NCI-H1694 treated with DMSO at 0.1 percent for 48 hours (cell line): ENCODE data around the gene PDCD1LG2.
"Not testable (repeated sequence)": the region's sequence is repeated elsewhere in the genome, so short reads cannot be mapped to it uniquely, and the experiment has no call there.

ENCODE experiments used
- DNase-seq: peaks from one replicate; lab custom pipeline; 2025; lab: John Stamatoyannopoulos, UW

The PDCD1LG2 gene

DNA sequence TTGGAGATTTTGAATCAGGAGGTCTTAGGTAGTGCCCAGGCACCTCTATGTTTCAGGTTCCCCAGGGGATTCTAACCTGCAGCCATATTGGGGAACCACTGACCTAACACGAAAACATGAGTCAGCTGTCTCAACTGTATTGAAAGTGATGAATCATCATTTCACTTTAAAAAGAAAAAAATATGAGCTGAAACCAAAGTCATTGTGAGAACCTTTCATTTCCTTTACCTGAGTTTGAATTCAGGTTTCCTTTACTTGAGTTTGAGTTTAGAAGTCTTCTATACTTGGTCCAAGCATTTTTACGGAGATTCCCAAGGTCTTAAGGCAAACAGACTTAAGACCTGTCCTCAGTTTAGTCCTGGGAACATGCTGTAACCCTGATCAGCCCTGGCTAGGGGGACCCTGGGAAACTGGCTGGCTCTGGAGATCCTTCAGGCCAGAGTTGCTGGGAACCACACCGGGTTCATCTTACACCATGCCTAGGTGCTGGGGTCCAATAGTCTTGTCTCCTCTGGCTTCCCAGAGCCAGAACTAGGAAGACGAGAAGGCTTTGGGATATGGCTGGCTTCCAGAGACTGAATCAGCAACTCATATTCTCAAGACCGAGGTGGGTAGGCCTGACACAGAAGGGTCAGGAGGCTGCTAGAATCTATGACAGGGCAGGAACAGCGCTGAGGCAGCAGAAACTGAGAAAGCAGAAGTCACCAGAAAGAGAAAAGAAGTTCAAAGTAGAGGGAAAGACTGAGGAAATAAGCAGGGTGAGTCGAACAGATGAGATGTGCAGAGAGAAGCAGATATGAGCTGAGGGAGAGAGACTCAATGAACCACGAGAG is 16.4 kb upstream of the PDCD1LG2 start:
- DNase-seq = no peak

DNA sequence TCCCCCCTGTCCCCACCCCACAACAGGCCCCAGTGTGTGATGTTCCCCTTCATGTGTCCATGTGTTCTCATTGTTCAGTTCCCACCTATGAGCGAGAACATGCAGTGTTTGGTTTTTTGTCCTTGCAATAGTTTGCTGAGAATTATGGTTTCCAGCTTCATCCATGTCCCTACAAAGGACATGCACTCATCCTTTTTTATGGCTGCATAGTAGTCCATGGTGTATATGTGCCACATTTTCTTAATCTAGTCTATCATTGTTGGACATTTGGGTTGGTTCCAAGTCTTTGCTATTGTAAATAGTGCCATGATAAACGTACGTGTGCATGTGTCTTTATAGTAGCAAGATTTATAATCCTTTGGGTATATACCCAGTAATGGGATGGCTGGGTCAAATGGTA is 15.6 kb upstream of the PDCD1LG2 start:
- not testable (repeated sequence) for DNase-seq

DNA sequence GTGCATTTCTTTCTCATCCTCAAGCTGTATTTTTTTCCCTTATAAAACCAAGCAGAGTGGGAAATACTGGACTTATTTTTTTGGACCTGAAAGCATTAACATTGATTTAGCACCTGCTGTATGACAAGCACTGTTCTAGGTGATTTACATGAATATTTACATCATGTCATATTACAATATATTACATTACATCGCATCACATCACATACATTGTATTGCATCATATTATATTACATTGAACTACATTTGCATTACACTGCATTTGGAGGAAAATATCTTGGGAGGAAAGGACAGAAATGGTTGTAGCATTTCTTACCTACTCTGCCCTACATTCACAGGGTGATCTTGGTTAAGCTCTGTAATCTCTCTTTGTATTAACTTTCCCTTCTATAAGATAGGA is 11.2 kb upstream of the PDCD1LG2 start:
- DNase-seq = no peak

DNA sequence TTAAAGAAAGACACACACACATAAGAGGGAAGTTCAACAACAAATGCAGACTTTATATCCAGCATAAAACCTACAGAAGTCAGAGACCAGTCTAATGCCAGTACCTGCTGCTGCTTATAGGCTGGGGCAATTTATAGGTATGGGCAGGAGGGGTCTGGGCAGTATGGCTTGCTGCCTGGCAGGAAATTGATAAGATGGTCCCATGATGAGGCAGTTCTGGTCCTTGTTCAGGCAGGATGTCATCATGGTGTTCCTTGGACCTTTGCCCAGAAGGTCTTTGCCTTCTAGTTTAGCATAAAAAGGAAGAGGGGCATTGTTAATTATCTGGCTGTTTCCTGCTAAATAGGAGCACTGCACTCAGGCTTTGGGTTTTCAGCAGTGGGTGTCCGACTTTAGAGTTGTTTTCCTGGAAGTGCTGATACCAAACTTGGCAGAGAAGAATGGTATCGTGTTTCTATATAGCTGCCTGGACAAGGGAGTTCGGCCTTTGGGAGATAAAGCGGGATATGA is 10.4 kb upstream of the PDCD1LG2 start:
- no peak for DNase-seq

DNA sequence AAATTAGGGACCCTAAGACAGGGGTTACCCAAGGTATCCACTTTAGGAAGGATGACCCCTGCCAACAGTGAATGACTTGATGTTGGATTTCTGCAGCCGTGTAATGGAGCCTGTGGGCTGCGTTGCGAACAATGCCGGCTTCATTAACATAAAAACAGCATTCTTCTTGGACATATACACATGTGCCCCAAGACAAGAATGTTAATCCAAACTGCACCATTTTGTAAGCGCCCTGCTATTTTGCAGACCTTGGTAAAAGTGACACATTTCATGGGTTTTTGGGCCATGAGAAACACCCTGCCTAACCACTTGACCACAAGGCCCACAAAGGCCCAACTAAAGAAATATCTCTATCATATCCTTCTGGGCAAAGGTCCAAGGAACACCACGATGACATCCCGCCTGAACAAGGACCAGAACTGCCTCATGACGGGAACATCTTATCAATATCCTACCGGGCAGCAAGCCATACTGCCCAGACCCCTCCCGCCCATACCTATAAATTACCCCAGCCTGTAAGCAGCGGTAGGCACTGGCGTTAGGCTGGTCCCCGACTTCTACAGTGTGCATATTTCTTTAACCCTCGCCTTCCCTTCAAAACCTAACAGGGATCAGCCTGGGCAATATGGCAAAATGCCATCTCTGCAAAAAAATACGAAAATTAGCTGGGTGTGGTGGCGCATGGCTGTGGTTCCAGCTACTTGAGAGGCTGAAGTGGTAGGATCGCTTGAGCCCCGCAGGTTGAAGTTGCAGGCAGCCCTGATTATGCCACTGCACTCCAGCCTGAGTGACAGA is 9.7 kb upstream of the PDCD1LG2 start:
- DNase-seq = no peak

DNA sequence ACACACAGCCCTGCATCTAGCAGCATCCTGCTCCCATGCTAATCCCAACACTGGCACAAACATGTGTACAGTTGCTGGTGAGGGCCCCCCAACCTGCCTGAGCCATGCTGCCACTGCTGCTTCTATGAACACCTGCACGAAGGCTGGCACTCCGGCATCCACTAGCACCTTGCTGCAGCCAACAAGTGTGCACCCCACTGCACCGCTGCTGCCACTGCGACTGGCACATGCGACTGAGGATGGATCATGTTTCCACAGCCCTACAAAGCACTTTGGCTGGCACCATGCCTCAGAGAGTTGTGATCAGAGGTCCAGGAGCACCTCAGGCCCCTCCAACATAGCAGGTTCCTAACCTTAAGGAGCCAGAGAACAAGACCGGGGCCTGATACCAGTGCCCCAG is 7.8 kb upstream of the PDCD1LG2 start:
- DNase-seq = no peak

DNA sequence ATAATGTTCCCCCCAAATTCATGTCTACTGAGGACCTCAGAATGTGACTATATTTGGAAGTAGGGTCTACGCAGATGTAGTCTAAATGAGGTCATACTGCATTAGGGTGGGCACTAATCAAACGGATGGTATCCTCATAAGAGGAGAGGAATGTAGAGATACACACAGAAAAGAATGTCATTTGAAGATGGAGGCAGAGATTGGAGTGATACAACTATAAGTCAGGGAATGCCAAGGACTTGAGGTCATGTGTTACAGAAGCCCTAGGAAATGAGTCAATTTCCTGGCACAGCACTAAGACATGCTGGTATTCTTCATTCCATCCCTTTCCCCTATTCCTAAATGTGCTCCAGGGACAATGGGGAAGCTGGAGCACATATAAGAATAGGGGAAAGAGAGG is 758 bp upstream of the PDCD1LG2 start:
- no peak for DNase-seq

DNA sequence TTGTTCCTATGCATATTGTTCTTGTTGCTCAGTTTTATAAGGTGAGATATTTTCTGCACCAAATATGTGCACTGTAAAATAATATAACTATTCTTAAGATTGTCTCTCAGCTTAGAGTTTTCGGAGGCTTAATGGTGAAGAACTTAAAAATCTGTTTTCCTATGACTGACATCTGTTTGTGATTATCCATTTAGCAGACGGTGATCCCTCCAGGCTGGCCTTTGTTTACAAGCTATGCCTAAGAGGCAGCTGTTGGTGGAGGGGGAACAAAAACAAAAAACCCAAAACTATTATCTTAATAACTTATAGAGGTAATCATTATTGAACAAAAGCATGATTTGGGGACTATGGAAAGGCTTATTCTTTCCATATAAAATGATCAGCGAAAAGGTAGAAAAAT is 658 bp downstream of the PDCD1LG2 start:
- DNase-seq = peak; percentile 61

DNA sequence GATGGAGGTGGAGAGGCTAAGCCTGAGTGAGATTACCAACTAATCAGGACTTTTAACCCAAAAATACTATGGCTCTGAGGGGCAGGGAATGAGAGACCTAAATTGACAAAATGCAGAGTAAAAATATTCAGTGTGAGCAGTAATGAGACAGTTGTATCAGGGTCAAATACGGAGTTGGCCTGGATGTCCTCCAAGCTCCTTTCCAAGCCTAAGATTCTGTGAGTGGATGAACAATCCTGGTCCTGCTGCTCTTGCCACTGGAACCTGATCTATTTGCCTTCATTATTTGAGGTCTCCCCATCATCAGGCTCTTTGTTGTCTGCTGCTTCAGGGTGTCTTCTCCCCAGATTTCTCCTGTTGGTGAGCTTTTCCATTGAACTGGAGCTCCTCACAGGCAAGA is 1.1 kb downstream of the PDCD1LG2 start:
- DNase-seq = no peak

DNA sequence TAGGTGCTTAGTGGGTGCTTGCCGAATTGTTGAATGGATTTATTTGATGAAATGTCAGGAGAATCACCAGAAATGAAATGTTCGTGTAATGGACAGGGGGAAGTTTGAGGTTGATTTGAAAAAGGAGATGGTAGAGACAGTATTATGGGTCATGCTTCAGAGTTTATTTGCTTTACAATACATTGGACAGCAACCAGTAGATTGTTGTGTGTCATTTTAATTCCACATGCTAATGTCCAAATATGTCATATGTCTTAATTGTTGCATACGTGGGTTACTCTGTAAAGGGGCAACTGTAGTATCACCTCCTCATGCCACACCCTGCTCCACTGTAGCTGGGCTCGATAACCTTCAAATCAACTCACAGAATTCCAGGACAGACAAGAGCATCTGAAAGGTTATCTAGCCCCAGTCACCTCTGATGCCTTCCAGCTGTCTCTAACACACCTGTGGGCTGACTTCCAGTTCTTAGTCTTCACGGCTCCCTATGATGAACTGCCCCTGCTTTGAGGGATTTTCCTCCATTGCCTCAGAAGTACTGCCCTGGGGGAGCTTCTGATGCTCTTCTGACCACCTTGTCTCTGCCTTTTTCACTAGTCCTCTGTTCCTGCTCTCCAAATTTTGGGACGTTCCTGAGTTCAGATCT is 1.7 kb downstream of the PDCD1LG2 start:
- DNase-seq = no peak

DNA sequence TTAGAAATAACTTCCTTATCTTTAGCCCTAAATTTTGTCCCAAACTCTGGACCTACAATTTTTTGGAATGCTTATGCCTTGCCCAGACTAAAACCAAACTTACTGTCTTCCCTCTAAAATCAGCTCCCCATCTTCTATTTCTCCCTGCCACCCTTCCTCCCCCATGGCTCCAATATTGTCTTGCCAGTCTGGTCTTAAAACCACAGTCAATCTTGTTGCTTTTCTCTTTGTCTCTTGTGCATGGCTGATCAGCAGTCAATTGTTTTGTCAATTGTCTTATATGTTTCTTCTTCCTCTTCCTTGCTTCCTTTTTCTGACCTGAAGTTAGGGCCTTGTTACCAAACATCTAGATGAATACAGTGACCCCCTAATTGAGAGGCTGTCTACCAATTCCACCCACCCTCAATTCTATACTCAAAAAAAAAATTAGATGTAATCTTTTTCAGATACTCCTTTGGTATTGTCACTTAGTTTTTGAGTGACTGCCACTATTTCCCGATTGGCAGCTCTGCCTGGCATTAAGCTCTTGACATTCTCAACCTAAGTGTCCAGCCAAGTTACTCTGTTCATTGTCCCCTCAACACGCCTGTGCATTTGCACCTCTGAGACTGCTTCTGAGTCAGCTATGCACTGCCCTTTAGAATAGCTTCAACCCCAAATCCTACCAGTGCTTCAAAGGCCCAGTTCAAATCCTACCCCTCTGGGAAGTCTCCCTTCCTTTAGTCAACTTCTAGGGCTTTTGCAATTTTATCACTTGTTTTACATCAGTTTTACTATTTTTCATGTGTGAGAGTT is 2.5 kb downstream of the PDCD1LG2 start:
- no peak for DNase-seq

DNA sequence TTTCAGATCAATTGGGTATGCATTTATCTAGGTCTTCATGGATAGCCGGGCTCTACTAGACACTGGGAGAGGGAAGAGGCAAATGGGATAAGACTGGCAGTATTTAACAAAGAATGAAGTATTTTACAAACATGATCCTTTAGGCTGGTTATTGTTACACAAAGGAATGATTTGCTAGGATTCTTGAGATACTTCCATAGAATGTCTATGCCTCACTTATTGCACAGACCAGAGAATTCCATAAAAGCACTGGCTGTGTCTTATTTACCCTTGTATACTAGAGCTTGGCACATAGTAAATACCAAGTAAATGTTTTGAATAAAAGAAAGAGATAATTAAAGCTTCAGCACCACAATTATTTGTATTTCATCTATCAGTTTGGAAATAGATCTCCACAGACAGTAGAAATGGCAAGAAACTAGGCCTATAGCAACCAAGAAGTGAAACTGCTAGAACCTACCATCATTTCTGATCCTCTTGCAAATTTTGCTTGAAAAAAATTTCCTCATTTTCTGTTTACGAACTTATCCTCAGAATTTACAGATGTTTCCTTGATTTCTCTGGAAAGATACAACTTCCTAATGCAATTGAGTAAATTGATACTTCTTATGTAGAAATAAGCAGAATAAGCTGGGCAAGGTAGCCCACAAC is 3.8 kb downstream of the PDCD1LG2 start:
- DNase-seq = no peak

DNA sequence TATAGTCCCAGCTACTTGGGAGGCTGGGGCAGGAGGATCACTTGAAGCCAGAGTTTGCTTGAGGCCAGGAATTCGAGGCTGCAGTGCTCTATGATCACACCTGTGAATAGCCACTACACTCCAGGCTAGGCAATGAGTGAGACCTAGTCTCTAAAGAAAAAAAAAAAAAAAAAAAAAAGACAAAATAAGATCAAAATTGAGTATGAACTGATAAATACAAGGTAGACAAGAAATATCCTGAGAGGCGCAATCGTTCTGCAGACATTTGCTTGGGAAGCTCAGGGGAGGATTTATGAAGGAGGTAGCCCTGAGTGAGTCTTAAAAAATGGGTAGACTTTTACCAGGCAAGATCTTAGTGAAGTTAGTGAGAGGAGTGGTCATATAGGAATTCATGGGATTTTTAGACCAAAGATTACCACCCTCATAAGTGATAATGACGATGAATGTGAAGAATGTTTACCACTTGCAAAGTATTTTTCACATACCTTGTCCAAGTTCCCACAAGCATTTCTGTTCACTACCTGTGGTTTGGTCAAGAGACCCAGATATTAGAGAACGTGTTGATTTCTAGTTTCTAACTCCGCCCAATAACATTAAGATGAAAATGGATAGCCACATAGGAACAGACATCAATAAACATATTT is 4.4 kb downstream of the PDCD1LG2 start:
- DNase-seq = no peak

DNA sequence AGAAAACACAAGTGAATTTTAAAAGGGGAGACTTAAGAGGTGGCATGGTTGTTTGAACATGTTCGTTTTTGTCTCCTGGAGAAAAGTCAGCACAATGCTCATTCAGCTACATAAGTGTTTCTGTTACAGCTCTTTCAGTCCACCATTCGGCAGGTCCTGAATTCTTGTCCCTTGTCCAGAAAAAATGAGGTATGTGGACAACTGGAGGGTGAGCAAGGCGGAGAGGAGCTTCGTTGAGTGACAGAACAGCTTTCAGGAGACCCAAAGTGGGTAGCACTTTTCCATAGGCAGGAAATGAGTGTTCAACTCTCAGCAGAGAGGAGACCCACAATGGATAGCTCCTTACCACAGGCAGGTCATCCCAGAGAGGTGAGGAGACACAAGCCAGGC is 4.9 kb downstream of the PDCD1LG2 start:
- no peak for DNase-seq

DNA sequence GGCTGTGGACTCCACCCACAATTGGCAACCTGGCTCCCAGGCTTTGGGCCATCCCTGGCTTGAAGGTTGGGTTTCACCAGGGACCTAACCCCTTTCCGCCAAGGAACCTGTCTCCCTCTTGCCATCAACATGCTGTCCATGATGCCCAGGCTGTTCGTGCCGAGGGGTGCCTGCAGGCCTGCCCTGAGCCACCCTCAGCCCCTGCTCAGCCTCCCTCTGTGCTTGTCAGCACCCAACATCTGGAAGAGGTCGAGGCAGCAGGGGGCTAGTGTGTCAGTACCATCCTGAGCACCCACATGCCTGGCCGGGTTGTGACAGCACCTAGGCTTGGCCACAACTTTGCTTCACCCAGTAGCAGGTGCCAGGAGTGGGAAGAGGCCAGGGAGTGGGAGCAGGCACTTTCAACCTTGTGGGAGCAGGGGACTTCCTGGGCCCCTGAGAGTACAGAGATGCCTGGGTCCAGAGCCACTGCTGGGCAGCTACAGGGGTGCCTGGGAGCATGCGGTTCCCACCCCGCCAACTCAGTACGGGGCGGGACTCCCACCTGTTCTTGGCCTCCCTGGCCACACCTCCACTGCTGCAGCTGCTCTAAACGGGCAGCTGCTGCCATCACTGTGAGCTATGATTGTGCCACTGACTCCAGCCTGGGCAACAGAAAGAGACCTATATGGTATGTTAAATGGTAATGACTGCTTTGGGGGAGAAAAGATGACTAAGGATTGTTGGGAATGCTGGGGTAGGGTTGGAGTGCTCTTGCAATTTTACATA is 6.3 kb downstream of the PDCD1LG2 start:
- DNase-seq = no peak

DNA sequence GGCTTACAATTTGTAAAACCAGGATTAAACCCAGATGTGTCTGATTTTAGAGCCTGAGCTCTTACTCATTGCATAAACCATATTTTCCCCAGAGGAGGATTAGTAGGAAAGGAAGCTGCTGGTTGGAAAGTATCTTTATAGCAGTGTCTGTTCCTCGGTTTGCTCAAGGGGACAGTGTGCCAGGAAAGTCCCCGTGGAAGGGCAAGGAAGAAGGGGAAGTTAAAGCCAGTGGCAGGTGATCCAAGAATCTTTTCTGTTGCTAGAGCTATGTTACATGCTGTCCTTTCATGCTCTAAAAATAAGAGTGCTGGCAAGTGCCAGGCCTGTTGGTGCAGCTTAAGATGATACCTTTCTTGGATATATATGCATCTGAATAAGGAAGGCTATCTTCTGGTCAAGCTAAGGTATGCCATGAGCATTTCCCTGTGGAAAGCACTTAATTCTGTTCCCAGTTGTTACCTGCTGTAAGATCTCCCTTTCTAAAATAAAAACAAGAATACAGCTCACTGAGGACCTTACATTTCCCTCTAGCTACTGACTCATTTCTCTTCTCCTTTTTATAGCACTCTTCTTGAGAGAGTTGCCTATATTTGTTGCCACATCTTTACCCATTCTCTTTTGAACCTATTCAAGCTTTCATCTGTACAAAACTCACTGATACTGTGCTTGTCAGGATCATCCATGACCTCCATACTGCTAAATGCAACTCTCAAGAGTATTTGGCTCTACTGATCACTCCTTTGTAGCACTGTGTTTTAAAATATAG is 8.0 kb downstream of the PDCD1LG2 start:
- DNase-seq = no peak

DNA sequence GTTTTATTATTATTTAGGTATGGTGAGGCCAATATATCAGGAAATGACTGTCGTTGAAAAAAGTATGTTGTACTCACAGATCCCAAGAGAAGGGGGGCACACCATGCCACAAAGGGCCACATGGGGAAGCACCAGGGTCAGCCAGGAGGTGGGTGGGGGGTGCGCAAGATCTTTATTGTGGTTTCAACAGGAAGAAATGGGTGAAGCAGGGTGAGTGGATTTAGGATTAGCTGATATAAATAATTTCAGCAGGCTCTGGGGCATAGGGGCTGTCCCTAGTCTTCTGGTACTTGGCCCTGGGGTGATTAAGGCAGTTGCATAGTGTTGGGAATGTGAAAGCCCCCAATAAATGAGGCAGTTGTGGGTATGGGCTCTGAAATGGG is 8.6 kb downstream of the PDCD1LG2 start:
- DNase-seq = no peak

DNA sequence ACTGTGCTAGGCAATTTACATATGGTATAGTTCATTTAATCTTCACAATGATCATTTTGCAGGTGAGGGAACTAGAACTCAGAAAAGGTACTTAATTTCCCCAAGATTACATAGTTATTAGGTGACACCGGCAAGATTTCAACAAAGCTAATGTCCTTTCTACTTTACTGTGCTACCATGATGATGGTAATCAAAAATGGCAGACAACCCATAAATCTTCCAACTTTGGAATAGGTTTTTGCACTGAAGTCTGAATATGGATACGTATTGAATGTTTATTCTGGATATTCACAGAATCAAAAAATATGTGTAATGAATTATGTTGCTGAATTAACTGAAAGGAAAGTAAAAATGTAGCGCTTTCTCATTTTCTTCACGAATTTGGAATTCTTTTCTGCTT is 13.8 kb downstream of the PDCD1LG2 start:
- no peak for DNase-seq

DNA sequence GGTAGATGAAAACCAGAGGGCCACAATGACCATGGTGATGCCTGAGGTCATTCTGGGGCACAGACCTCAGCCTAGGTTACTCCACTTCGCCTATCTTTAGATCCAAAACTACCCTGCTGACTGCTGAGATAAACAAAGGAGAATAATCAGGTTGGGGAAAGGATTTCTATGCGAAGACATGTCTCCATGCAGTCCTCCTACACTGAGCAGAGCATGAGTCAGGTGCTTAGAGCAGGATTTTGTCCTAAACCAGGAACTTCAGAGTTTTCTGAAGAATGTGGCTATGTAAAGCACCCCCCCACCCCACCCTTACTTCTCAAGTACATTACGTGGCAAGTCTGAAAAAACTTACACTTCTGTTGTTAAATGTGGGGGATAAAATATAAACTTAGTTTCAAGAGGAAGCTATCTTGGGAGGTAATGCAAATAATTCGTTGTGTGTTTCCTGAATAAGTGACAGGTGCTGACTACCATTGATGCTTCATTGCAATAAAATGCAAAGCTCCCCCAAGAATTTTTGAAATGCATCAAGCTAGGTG is 19.4 kb downstream of the PDCD1LG2 start:
- DNase-seq = no peak
